GM13977 (cell line): Measurements from ENCODE around the gene SLC10A7.

ENCODE experiments used
- DNase-seq: peaks from one replicate; pipeline ENCODE4 v3.0.0; 2012; ENCODE audit warnings: low spot score
- CTCF ChIP-seq: IDR thresholded peaks from 2 replicates; pipeline ENCODE4 v1.5.1; 2012; ENCODE audit warnings: mild to moderate bottlenecking, control low read depth; ENCODE audit not compliant: insufficient read depth; ENCODE audit errors: extremely low read depth, missing control alignments
- in situ Hi-C: fragments of 300-500 bp; cut with MboI; formaldehyde crosslinking; loops from one replicate; pipeline ENCODE4 v1.12.0; 2022; ENCODE audit warnings: low sequenced_read_pairs, low pct_unique_long_range_greater_than_20kb, mixed read lengths, inconsistent platforms; ENCODE audit not compliant: unreplicated experiment

The SLC10A7 gene

DNA sequence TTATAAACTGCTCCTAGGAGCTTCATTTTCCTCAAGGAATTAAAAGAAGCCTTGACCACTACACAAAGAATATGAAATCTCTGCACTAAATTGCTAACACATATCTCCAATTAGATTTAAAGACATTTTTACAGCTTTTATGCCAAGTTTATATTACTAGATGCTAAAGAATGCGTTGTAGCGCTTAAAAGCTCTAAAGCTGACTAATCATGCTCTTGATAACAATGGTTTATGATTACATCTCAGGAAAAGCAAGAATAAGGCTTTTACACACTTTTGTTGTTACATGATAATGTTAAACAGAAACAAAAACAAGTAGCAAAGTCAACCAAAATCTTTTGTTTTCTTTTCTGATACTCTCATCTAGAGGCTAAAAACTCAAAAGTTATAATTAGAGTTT, 44.7 kb downstream of the SLC10A7 start:
- no peak for DNase-seq
- in situ Hi-C loops: no loop called here
- no peak for TF ChIP-seq CTCF

DNA sequence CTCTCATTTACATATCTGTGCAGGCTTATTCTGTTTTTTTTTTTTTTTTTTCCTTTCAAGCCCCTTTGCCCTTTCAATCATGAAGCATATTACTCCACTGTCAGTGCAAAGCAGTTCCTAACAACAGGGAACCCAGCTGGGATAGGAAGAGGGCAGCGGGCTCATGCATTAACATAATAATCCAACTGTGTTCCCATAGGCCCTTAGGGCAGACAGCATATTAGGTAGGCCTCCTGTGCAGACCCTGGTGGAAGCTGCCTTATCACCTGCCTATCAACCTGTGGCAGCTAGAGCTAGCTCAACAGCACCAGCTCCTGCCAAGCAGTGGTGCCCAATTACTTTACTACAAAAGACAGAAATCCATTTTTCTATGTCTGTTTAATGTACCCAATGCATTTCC, 49.3 kb downstream of the SLC10A7 start:
- TF ChIP-seq CTCF: no peak
- in situ Hi-C loops: no loop called here
- no peak for DNase-seq

DNA sequence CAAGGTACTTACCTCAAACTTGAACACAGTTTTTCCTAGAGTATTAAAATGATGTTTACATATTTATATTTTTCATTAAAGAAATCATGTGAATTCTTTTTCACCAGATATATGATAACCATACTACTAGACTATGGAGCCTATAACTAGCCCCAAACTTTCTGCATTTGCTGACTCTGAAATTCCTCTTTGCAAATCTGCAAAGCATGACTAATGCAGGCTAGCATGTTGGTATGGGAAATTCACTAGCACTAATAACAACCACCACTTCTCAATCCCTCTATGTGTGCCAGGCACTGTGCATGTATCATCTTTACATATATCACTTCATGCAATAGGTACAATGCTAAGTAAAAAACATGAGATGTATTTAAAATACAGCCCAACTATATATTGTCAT, 51.1 kb downstream of the SLC10A7 start:
- TF ChIP-seq CTCF: no peak
- in situ Hi-C loops: no loop called here

DNA sequence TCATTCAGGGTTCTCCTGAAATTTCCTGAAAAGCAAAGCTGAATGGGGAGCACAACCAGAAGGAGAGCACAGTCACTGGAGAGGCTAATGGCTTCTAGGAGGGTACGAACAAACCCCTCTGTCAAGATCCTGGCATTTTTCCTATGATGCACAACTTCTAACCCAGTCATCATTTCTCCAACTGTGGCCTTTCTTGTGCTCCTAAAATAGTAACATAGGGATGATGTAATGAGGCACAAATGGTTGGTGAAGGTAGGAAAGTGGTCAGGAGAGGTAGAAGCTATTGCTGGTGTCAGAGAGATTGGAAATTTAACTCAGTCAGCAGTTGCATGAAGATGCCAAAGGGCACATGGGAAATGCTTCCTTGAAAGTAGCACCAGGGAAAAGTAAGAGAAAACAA, 52.7 kb downstream of the SLC10A7 start:
- in situ Hi-C loops: no loop called here
- DNase-seq: no peak
- TF ChIP-seq CTCF: no peak

More for the DNA sequence above, 51.1 kb downstream of the SLC10A7 start:
- DNase-seq: no peak

- TF ChIP-seq CTCF: no peak
- in situ Hi-C loops: no loop called here
- no peak for DNase-seq
Measured at GRCh38 chr4:146465628-146466027, 56.1 kb downstream of the SLC10A7 start.

- no peak for DNase-seq
- in situ Hi-C loops: no loop called here
- no peak for TF ChIP-seq CTCF
Measured at GRCh38 chr4:146462251-146462650, 59.5 kb downstream of the SLC10A7 start.

DNA sequence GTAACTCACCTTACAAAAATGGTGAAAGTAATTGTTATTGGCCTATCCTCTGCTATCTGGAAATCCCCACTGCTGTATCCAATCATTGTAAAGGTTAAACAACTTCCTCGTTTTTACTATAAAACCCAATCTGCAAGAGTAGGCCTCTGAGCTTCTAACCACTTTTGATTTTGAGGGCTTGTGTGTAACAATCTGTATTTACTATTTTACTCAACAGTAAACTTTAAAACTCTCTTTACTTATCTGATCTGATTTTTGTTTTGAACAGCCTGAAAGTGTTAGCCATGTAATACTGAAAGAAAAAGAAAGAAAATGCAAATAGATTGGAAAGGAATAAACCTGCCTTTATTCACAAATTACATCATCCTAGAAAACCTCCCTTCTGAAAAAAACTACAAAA, 63.1 kb downstream of the SLC10A7 start:
- in situ Hi-C loops: no loop called here
- peak; percentile 16 for DNase-seq
- TF ChIP-seq CTCF: no peak
